GM21423 (cell line): ENCODE results near the gene LHX3.
"Not testable (repeated sequence)": the region's sequence is repeated elsewhere in the genome, so short reads cannot be mapped to it uniquely, and the experiment has no call there.

Source experiments
- ATAC-seq: cut with Tn5 transposase; IDR thresholded peaks from one replicate; pipeline ENCODE4 v1.9.1; 2021; ENCODE audit warnings: mild to moderate bottlenecking, moderate library complexity; ENCODE audit not compliant: unreplicated experiment

Gene LHX3

GRCh38 chr9:136156209-136157120 is 48.5 kb downstream of the LHX3 start:
- no peak for ATAC-seq

- no peak for ATAC-seq
Measured at GRCh38 chr9:136155576-136155975, 49.4 kb downstream of the LHX3 start.

GRCh38 chr9:136154943-136155342 is 50.0 kb downstream of the LHX3 start:
- no peak for ATAC-seq

- no peak for ATAC-seq
Measured at GRCh38 chr9:136153381-136154065, 51.4 kb downstream of the LHX3 start.

GRCh38 chr9:136152931-136153330 is 52.0 kb downstream of the LHX3 start:
- ATAC-seq = no peak

GRCh38 chr9:136152543-136152866 is 52.4 kb downstream of the LHX3 start:
- no peak for ATAC-seq

- ATAC-seq = no peak
Measured at GRCh38 chr9:136151848-136152542, 52.9 kb downstream of the LHX3 start.

GRCh38 chr9:136151214-136151804 is 53.6 kb downstream of the LHX3 start:
- ATAC-seq = no peak

- not testable (repeated sequence) for ATAC-seq
Measured at GRCh38 chr9:136150664-136151213, 54.2 kb downstream of the LHX3 start.

GRCh38 chr9:136149853-136150252 is 55.1 kb downstream of the LHX3 start:
- ATAC-seq = no peak

GRCh38 chr9:136149337-136149736 is 55.6 kb downstream of the LHX3 start:
- no peak for ATAC-seq

- ATAC-seq = no peak
Measured at GRCh38 chr9:136148766-136149165, 56.2 kb downstream of the LHX3 start.

GRCh38 chr9:136147890-136148714 is 56.8 kb downstream of the LHX3 start:
- ATAC-seq = no peak

- ATAC-seq = no peak
Measured at GRCh38 chr9:136147038-136147889, 57.7 kb downstream of the LHX3 start.
